Measurements from ENCODE around the gene TMEM179. TPM values are rescaled to one million over a fixed set of nuclear protein-coding genes. Genes with fewer than 3 reads are reported as not detected.

TMEM179 gene
- total and polyA plus RNA-seq, 2 of the 8 experiments (the other 6 are each of a cell fraction or from before 2014, with no cell fraction given): 2.9 to 4.0 TPM

- TF ChIP-seq CTBP2 (IDR thresholded peaks at IDR 0.05; ENCODE audit: borderline replicate concordance, insufficient read depth, insufficient read length, low read length): no peak
- TF ChIP-seq BRCA1 (IDR thresholded peaks at IDR 0.05; ENCODE audit: low read depth, low read length): no peak
- no peak for TF ChIP-seq TAF7 (optimal IDR thresholded peaks at IDR 0.05; ENCODE audit: borderline replicate concordance, low read depth, low read length)
- TF ChIP-seq CTCF (IDR thresholded peaks at IDR 0.05; ENCODE audit: control extremely low read depth in 1 of 3, insufficient read depth in 1 of 3, low read depth in 1 of 3, low read length in 3 of 3): no peak
- TF ChIP-seq USF2 (IDR thresholded peaks at IDR 0.05; ENCODE audit: low read length): no peak
- TF ChIP-seq SAP30 (IDR thresholded peaks at IDR 0.05; ENCODE audit: insufficient read depth, insufficient replicate concordance, low read length): no peak
- no peak for TF ChIP-seq CHD2 (IDR thresholded peaks at IDR 0.05; ENCODE audit: low read length)
Observed at GRCh38 chr14:104595911-104596450, 8.6 kb downstream of the TMEM179 start (continued).

Measured in H1 (cell line).